Measurements from ENCODE around the gene GLCE. TPM values are rescaled to one million over a fixed set of nuclear protein-coding genes. Genes with fewer than 3 reads are reported as not detected.

Gene GLCE
- total RNA-seq, 4 donors from 2014 or later, result 33.8 to 50.7 (median 43.8) TPM

DNA sequence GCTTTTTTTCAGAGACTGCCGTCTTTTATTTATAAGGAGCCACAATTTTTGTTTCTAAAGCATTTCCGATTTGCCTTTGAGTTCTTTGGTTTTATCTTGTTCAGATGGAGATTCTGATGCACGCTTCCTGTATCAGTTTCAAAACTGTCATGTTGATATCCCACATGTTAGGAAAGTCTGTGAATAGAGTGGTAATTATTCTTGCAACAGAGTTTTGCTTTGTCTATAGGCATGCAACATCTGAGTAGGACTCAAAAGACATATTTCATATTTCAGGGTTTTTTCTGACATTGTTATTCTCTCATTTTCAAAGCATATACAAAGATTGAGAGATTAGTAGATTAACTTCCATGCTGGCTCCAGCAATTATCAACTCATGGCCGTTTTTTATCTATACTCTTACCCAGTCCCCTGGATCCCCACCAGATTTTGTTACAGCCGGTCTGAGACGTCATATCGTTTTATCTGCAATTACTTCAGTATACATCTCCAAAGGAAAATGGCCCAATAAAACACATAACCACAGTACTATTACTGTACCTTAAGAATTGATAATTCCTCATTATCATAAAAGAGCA, 160.6 kb downstream of the GLCE start:
- no peaks in the 10 kb centered on the region for H3K9me3 ChIP-seq
- no peak overlapping the region for H3K4me3 ChIP-seq
- H3K4me1 ChIP-seq, result peaks cover 0 to 15% (median 0%) of the 10 kb centered on the region in 4 donors
- no peak for DNase-seq
- no peaks in the 10 kb centered on the region for H3K36me3 ChIP-seq
- H3K27ac ChIP-seq, result no peak overlapping the region
- no peaks in the 10 kb centered on the region for H3K27me3 ChIP-seq
- no peak for TF ChIP-seq POLR2A (IDR thresholded peaks at IDR 0.05)
- TF ChIP-seq, protein P1, sequence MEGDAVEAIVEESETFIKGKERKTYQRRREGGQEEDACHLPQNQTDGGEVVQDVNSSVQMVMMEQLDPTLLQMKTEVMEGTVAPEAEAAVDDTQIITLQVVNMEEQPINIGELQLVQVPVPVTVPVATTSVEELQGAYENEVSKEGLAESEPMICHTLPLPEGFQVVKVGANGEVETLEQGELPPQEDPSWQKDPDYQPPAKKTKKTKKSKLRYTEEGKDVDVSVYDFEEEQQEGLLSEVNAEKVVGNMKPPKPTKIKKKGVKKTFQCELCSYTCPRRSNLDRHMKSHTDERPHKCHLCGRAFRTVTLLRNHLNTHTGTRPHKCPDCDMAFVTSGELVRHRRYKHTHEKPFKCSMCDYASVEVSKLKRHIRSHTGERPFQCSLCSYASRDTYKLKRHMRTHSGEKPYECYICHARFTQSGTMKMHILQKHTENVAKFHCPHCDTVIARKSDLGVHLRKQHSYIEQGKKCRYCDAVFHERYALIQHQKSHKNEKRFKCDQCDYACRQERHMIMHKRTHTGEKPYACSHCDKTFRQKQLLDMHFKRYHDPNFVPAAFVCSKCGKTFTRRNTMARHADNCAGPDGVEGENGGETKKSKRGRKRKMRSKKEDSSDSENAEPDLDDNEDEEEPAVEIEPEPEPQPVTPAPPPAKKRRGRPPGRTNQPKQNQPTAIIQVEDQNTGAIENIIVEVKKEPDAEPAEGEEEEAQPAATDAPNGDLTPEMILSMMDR (IDR thresholded peaks at IDR 0.05), result no peak

Other genes with a start within 250 kb of the GLCE start
- 1 to 10 TPM in 1 of 4 donors, under 1 TPM in 1, not detected in 2; 0.85 to 1.9 TPM for gene SPESP1, start 230.1 kb upstream of the GLCE start, total RNA-seq
- 1 to 10 TPM in 1 of 4 donors, under 1 TPM in 1, not detected in 2; 0.13 to 5.0 TPM for gene NOX5, start 145.9 kb upstream of the GLCE start, total RNA-seq
- 10 to 100 TPM; 19.4 to 30.5 (median 24.5) TPM for gene PAQR5, start 138.3 kb downstream of the GLCE start, total RNA-seq

Data from Peyer's patch (tissue), 4 donors.